GM19324 (cell line): ENCODE measurements around the gene PRDM1.
"Not testable (repeated sequence)": the region's sequence is repeated elsewhere in the genome, so short reads cannot be mapped to it uniquely, and the experiment has no call there.

ENCODE experiments used
- ATAC-seq: cut with Tn5 transposase; IDR thresholded peaks from one replicate; pipeline ENCODE4 v1.9.1; 2021; ENCODE audit warnings: mild to moderate bottlenecking, moderate library complexity; ENCODE audit not compliant: unreplicated experiment, low FRiP score

Gene PRDM1

DNA sequence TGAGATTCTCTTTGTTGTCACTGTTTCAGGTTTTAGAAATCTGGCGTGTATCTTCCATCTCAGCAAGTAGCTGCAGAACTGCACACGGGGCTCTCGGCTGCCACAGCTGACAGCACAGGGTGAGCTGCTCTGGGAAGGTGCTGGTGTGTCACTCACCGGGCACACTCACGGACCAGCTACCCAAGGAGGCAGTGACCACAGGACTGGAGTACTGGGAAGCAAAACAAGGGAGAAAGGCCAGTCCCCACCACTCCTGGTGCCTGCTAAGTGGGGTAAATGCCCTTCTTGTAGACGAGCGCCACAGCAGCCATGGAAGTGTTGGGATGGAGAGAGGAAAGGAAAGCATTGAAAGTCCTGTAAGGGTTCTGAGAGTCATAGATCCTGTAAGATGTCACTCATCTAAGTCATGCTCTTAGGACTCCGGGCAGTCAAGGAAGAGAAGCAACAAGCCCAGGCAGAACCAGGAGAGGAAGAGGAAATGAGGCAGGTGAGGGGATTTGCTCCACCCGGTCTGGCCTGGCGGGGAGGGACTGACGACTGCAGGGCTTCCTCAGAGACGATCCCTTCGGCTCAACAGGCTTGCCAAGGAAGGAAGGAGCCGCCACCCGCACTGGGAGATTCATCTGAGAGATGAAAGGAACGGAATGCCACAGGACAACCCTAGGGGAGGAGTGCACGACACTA, 48.1 kb downstream of the PRDM1 start:
- no peak for ATAC-seq

DNA sequence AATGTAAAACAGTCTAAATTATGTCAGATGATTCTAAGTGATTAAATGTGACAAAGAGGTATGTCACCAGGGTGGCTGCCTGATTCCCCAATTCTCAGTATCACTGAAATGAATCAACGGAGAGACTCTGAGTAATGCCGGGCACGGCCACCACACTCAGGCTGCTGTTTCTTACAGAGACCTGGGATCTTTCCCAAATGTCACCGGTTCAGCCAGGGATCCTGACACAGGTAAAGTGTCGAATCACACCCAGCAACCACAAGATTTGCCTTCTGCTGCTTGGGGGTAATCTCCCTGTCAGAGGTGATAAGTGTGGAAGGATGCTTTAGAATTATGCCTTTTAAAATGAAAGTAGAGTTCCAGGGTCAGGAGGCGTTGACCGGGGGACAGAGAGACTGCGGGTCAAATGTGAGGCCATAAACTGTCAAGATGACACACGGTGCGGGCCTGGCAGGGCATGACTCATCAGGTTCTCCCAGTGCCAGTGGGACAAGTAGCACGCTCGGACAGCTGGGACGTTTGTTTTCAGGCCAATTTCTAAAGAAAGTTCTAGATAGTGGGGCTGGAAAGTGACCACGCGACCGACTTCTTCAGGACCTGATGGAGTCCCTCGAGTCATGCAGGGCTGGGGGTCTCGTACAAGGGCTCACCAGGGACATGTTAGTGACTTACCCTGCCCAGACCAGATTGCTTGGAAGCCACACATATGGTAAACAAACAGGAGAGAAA, 48.9 kb downstream of the PRDM1 start:
- ATAC-seq: no peak

DNA sequence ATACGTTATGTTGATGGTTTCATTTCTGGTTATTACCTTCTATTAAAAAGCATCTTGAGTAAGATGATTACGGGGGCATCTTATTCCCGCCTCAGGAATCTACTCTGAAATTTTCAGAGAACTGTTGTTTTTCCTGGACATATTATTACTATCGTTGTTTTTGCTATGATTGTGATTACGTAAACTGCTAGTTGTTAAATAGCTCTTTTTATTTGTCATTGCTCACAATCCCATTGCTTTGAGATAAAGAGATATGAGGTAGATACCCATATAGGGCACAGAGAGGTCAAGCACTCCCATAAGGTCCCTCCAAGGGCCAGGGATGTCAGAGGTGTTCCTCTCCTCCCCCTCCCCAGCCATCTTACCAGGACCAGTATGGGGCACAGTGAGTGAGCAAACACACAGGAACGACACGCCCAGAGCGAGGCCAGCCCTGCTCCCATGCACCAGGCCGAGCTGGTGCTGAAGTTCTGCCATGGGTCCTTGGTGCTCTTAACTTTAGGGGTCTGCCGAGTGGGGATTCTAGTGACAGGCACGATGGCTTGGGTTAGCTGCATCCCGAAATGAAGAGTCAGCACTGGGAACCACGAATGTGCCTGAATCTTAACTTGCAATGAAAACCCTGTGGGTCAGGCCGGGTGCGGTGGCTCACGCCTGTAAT, 49.9 kb downstream of the PRDM1 start:
- no peak for ATAC-seq

DNA sequence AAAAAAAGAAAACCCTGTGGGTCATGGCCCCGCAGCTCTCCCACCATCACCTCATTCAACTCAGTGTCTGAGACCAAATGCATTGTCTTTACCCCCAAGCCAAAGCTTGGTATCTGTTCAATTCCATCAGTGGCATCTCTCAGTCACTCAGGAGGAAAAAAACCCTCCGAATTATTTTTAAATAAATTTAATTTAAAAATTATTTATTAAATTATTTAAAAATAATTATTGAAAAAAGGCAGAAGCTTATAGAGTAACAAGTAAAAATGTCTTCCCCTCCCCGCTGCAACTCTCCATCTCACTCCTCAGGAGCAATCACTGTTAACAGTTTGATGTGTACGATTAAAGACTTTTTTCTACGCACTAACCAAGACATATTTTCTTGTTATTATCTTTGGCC, 50.7 kb downstream of the PRDM1 start:
- ATAC-seq: no peak

DNA sequence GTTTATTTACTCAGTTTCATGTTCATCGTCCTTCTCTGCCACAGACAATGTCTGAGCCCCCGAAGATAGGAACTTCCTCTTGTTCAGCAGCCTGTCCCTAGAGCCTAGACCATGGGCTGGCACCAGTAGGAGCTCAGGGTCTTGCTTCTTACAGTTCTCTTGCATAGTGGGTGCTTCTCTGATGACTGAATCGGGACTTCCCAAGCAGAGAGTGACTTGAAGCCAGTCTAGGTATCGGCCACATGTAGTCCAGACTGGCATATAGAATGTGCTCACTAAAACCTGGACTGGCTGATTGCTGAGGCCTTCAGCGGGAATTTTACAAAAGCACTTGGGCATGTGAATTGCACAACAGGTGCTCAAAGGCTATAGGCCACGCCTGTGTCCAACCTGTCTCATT, 52.0 kb downstream of the PRDM1 start:
- ATAC-seq: no peak

DNA sequence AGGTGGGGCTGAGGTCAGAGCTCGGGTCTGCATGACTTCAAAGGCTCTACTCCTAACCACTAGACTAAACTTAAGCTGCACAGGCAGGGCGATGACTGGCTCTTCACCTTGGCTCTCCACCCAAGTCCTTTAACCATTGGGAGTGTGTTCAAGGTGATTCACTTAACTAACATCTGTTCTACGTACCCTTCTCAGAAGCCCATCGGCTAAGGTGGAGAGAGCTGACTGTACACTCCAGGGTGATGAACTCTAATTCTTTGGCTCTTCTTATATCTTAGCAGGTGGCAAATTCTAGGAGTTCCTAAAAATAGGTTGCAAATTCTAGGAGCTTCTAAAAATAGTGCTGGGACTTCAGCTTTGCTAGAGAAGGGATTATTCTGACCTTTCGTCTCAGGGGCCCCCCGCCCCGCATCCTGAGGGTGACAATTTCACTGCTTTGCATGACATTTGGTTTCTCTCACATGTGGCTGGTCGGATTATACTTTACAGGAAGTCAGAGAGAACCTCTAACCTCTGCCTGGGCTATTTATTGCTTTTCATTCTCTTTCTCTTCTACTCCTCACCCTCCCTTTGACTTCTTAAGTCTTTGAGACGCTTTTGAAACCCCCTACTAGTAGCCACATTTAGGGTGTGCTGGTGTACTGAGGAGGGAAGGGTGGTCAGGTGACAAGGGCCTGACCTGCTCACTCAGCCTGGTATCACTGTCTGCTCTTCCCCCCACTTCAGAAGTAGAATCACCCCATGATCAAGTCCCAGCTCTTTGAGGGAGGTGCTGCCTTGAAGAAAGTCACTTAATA, 55.5 kb downstream of the PRDM1 start:
- peak; percentile 90 for ATAC-seq

DNA sequence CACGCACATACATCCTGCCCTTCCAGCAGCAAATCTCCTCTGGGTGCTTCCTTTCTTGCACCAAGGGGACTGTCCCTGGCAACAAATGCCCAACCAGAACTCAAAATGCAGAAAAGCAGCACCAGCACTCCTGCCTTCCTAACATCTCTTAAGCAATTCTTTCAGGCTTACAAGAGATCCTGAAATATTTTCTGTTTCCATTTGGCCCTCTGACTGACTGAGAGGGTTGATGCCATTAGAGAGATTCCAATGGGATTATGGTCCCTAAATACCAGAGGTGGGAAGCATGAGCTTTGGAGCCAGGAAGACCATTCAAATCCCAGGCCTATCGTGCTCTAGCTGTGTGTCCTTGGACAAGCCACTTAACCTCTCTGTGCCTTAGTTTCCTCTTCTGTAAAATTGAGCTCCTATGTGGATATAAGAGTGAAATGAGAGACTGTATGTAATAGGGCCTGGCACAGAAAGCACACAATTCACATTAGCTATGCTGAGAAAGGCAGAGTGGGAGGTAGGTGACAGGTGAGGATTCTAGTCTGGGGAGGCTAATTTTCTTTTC, 56.8 kb downstream of the PRDM1 start:
- no peak for ATAC-seq

DNA sequence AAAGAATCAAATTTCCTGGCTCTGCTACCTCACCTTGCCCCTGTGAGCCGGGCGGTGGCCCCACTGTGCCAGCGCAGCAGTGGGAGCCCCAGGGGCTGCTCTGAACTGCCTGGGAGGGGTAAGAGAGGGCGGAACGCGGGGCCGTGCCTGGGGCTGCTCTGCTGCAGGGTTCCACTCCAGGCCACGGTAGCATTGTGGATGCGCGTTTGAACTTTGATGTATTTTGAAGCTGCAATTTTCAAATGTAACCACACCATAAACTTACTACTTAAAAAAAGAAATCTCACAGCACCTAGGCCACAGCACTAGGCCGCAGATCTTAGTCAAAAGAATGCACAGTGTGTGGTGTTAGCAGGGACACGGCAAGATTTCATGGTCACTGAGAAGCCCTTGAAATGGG, 57.5 kb downstream of the PRDM1 start:
- ATAC-seq: no peak

DNA sequence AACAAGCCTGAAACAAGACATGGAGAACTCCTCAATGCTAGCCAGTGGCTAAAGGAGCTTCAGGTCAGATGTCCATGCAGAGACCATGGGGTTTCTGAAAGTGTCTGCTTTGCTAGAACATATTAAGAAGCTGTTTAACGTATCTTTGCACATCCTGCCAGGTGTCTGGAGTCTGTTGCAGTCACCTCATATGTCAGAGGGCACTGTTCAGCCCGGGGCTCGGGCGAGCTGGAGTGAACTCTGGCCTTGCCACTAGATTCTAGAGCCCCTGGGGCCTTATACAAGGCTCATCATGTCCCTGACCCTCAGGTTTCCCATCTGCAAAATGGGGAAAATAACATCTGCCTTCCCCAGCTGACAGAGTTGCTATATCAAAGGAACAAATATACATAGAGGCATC, 59.0 kb downstream of the PRDM1 start:
- no peak for ATAC-seq

DNA sequence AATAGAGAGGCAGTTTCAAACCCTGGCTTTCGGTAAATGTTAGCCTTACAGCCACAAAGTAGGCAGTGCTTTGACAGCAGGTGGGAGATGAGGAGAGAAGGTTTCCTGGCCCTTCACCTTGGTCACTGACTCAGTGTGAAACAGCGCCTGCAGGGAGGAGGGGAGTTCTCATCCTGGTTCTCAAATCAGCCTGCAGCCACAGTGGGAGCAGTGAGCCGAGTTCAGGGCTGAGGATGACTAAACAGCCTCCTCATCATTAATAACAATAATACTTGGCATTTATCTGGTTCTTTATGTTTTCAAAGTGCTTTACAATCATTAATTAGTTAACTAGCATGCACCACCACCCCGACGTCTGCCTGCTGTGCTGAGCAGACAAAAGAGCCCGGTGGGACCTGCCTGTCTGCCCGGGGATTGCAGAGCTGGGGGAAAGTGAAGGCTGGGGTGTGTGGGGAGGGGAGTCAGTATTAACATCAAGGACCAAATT, 59.6 kb downstream of the PRDM1 start:
- ATAC-seq: no peak

DNA sequence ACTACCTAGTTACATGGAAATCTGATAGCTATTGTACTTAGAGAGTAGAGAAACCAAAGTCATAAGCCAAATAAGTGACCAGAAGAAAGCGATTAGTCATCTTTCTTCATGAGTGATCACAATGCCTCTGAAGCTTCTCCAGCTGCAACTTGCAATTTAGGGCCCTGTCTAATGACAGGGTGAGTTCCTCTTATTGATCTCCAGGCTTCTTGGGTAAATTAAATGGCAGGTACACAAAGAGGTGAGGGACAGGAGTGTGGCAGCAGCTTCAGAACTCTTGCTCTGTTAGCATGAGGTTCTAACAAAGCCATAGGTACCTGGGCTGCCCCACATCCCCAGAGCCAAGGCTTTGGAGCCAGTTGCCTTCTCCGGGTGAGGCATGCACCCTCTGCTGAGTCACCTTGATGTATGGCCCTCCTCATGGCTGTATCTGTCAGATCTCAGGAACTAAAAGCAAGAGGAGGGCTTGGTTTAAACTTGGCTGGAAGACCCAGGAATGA, 60.8 kb downstream of the PRDM1 start:
- no peak for ATAC-seq

DNA sequence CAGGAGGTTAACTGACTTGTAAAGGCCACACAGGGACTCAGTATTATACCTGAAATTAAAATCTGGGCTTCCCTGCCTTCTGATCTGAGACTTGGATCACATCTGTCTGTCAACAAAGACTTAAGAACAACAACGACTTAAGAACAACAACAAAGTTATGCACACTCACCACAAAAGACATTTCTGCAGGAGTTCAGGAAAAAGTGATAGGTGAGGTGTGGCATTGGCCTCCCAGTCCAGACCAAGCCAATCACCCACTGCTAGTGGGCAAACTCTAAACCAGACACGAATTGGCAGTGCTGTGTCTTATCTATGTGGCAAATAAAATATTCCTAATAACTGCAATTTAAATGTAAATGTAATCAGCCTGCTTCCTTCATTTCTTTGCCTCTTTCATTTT, 61.3 kb downstream of the PRDM1 start:
- ATAC-seq: no peak

DNA sequence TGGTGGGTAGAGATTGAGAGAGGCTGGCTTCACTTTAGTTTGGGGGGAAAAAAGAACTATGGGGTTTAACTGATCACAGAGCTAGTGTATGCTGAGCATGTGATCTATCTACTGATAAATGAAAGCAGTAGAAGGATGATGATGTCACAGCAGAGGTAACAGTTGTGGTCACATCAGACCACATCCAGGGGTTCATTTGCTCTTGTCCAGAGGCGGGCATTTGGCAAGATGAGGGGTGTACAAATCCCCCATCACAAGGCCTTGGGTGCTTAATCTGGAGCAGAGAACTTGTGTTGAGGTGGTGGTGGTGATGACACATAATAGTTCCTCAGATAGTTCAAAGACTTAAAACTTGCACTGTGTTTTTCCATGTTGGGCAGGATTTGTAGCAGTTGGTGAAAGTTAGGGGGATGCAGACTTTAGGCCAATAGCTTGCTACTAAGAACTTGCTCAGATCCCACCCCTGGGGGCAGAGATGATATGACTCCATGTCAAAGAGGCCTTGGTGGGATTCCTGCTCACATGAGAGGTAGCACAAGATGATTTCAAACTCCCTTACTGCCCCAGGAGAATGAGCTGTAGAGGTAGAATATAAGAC, 63.4 kb downstream of the PRDM1 start:
- no peak for ATAC-seq

DNA sequence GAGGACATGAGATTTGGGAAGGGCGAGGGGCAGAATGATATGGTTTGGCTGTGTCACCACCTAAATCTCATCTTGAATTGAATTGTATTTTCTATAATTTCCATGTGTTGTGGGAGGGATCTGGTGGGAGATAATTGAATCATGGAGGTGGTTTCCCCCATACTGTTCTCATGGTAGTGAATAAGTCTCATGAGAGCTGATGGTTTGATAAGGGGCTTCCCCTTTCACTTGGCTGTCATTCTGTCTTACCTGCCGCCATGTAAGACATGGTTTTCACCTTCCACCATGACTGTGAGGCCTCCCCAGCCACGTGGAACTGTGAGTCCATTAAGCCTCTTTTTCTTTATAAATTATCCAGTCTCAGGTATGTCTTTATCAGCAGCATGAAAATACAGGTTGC, 66.3 kb downstream of the PRDM1 start:
- not testable (repeated sequence) for ATAC-seq

DNA sequence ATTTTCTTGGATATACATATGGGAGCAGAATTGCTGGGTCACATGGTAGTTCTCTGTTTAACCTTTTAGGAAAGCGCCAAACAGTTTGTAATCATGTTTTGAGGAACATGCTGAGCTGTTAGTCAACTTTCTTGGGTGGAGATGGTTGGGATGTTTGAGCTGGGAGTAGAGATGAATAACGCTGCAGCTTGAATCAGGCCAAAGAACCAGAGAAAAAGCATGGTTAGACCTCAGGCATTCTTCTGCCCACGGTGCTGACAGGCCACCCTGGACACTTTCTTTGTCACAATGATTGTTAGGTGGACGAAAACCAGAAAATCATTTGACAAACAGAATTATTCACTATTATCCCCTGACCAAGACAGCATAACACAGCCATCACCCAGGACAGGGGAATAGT, 66.8 kb downstream of the PRDM1 start:
- ATAC-seq: no peak

DNA sequence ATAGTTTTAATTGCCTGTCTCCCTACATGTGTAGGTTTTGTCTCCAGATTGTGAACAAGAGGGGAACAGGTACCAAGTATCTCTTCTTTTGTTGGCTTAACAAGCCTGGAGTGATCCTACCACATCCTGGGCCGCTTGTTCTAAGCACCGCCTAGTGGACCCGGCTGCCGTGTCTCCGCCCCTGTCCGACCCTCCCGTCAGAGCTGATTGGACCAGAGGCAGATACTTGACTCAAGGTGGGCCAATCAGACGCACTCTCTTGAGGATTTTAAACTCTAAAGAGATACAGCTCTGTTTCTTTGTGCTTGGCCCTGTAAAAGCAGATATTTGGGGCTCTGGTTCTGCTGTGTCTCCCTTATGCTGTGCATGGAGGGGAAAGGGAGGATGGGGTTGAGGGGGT, 68.2 kb downstream of the PRDM1 start:
- ATAC-seq: no peak

DNA sequence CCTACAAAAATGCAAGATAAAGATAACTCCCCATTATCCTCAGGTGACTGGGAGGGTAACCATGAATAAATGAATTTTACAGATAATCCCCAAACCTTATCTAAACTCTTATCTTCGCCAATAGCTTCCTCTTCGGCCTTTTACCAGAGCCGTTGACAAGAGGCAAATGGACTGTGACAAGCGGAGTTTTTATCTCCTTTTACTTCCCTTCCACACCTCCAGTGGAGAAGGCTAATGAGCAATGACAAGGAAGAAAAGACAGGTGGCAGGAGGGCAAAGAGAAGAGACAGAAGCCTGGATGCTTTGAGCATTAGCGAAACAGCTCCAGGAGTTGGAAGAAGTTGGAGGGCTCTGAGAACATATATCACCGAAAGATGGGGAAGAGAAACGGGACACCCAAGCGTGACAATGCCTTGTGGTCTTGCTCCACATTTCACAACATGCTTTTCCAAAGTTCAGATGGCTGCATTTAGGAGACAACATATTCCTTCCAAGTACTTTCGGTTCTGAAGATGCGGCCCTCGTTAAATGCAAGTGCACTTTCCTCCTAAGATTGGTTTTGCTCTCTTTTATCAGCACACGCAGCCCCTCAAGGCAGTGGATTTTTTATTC, 69.2 kb downstream of the PRDM1 start:
- no peak for ATAC-seq

DNA sequence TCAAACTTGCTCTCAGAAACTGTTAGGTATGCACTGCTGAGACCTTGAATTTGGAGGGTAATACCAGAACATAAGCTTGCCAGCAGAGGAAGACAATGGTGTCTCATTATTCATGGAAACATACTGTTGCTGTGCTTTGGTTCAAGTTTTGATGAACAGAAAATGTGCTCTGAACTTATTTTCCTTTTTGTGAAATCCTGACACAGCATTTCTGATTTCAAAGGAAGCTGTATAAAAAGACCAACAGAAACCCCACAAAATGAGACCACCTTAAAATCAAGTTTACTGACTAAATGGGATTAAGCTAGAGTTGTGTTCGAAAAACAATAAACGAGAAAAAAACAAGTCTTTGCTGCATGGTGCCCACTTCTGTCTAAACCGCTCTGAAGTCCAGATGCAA, 70.3 kb downstream of the PRDM1 start:
- ATAC-seq: no peak

DNA sequence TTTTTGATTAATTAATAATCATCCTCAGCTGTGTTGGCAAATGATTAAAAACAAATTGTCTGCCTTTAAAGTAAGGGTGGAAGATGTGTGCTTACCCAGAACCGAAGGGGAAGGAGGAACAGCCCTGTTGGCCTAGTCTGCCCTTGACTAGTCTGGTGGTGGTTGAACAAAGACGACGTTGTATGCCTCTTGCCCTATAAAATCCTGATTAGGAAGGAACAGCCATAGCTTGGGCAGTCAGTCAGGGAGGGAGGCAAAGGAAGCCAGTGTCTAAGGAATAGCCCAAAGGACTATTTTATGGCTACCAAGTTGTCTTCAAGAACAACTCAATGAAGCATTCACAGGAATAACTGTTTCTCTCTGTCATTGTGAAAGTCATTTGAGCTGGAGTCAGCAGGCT, 70.7 kb downstream of the PRDM1 start:
- ATAC-seq: no peak

DNA sequence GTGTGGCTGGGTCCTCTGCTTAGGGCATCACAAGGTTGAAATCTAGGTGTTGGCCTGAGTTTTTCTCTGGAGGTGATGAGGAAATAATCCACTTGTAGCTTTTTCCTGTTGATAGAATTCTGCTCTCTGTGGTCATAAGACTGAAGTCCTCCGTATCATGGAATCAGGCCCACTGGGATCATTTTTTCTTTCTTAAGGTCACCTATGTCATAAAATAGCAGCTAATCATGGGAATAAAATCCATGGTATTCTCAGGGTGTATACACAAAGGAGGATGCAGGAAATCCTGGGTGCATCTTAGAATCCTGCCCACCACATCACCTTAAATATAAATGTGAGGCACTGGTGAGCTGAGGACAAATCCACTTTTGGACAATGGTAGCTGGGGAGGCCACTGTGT, 72.7 kb downstream of the PRDM1 start:
- ATAC-seq: no peak
